HAP-1 (cell line): ENCODE results near the gene LIM2.

Experiments
- DNase-seq, 2 experiments: peaks; one replicate each; pipeline ENCODE4 v3.0.0-alpha.2; 2016 to 2020; ENCODE audit warnings: low spot score in 2 of 2
- H3K27me3 ChIP-seq: fragments of 250-450 bp; sonication (Bioruptor Pico); 2 replicates; pipeline ENCODE4 v1.5.1; 2020; ENCODE audit warnings: low read depth, mild to moderate bottlenecking, moderate library complexity
- H3K36me3 ChIP-seq: fragments of 250-450 bp; sonication (Bioruptor Pico); replicated peaks from 2 replicates; pipeline ENCODE4 v1.5.1; 2020; ENCODE audit warnings: mild to moderate bottlenecking
- H3K4me1 ChIP-seq: fragments of 250-450 bp; sonication (Bioruptor Pico); 2 replicates; pipeline ENCODE4 v1.5.1; 2020; ENCODE audit warnings: mild to moderate bottlenecking
- H3K4me3 ChIP-seq: fragments of 250-450 bp; sonication (Bioruptor Pico); 2 replicates; pipeline ENCODE4 v1.5.1; 2020; ENCODE audit warnings: mild to moderate bottlenecking, moderate library complexity
- H3K9me3 ChIP-seq: fragments of 250-450 bp; sonication (Bioruptor Pico); 2 replicates; pipeline ENCODE4 v1.5.1; 2020; ENCODE audit warnings: mild to moderate bottlenecking, moderate library complexity
- in situ Hi-C: fragments of 300-500 bp; cut with MboI; formaldehyde crosslinking; loops from 3 replicates; pipeline ENCODE4 v1.14.3; 2020; ENCODE audit warnings: low sequenced_read_pairs, inconsistent platforms, mixed read lengths

The LIM2 gene

GRCh38 chr19:51382004-51382403 is 5.8 kb downstream of the LIM2 start:
- in situ Hi-C loops: no loop called here
- H3K4me3 ChIP-seq: no peak overlapping the region
- H3K36me3 ChIP-seq: no peaks in the 10 kb centered on the region

DNA sequence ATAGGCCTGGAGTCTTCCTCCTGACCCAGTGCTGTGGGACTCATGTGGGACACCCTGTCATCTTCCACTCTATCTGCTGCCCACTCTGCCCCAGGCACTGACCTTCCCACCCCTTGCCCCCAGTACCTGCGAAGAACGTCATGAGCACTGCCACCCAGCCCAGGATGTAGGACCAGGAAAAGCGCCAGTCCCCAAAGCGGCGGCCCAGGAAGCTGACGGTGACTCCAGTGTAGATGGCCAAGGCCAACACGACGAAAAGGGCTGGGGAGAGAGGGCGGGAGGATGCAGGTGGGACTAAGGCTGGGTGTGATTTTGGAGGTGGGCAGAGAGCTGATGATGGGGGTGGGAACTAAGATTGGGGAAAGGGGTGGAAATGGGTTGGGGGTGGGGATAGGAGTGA is 7.4 kb downstream of the LIM2 start:
- Histone ChIP-seq H3K9me3 (no peaks in the 10 kb centered on the region), H3K36me3 (no peaks in the 10 kb centered on the region), H3K27me3 (no peaks in the 10 kb centered on the region), H3K4me3 (no peak overlapping the region), H3K4me1 (no peaks in the 10 kb centered on the region)
- no peak for DNase-seq
- in situ Hi-C loops: no loop called here

More at GRCh38 chr19:51382004-51382403, 5.8 kb downstream of the LIM2 start:
- no peaks in the 10 kb centered on the region for H3K4me1 ChIP-seq
- DNase-seq: no peak
- H3K9me3 ChIP-seq: no peaks in the 10 kb centered on the region
- no peaks in the 10 kb centered on the region for H3K27me3 ChIP-seq

GRCh38 chr19:51377422-51377821 is 10.4 kb downstream of the LIM2 start:
- no peaks in the 10 kb centered on the region for H3K27me3 ChIP-seq
- no peaks in the 10 kb centered on the region for H3K9me3 ChIP-seq
- DNase-seq: no peak
- no peaks in the 10 kb centered on the region for H3K4me1 ChIP-seq
- no peaks in the 10 kb centered on the region for H3K36me3 ChIP-seq
- no peak overlapping the region for H3K4me3 ChIP-seq
- in situ Hi-C loops: no loop called here

DNA sequence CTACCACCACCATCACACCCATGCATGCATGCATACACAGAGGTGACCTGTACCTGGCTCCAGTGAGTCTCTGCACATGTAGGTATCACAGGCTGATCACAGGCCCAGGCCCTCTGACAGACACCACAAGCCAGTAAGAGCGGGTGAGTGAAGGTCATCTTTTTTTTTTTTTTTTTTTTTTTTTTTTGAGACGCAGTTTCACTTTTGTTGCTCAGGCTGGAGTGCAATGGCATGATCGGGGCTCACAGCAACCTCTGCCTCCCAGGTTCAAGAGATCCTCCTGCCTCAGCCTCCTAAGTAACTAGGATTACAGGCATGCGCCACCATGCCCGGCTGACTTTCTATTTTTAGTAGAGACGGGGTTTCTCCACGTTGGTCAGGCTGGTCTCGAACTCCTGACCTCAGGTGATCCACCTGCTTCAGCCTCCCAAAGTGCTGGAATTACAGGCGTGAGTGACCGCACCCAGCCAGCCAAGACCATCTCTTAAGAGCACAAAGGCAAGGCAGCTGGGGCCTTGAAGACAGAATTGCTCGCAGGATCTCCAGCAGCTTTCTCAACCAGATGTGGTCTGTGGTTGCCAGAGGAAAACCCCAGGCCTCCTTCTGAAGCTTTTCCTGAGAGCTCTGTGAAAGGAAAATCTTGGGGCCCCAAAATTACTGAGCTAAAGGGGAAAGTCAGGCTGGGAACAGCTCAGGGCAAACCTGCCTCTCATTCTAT is 12.1 kb downstream of the LIM2 start:
- no peaks in the 10 kb centered on the region for H3K36me3 ChIP-seq
- H3K27me3 ChIP-seq: no peaks in the 10 kb centered on the region
- H3K4me1 ChIP-seq: no peaks in the 10 kb centered on the region
- no peak for DNase-seq
- H3K9me3 ChIP-seq: no peaks in the 10 kb centered on the region
- H3K4me3 ChIP-seq: no peak overlapping the region
- in situ Hi-C loops: no loop called here

- Histone ChIP-seq H3K4me1 (peaks cover 4% of the 10 kb centered on the region; the same call in 1 of the 2 replicates), H3K4me3 (no peak within 1 kb of the TSS), H3K9me3 (no peaks in the 10 kb centered on the region), H3K36me3 (no peaks in the 10 kb centered on the region), H3K27me3 (no peaks in the 10 kb centered on the region)
- in situ Hi-C loops: no loop called here
- no peak for DNase-seq
These were observed 14.9 kb downstream of the LIM2 start, which contains the start of gene NKG7 for GRCh38 chr19:51372649-51373504. NKG7 (minus strand) TSS chr19:51372654; CDS start chr19:51372535, 119 bp downstream.

DNA sequence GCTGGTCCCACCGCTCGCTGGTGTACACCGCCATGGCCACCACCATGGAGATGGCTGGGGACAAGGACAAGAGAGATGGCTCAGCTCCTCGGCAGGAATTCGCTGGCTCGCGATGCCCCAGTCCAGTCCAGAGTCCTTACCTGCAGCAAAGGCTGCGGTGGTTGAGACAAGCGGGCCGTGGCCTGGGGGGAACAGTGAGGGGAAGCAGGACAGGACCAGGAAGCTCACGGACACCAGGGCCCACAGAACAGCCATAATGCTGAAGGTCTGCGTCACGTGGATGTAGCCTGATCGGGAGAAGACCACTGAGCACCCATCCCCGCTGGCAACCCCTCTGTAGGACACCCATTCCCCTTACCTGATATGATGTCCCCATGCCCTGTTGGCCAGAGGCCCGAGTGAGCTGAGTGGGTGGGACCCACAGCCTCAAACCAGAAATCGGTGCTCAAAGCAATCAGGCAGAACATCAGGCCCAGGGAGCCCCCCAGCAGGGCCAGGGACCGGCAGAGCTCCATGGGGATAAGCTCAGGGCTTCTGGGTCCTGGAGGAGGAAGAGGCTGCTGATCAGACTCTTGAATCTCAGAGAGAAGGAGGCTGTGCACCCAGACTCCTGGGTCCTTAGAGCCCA is 15.6 kb downstream of the LIM2 start:
- Histone ChIP-seq H3K36me3 (no peaks in the 10 kb centered on the region), H3K27me3 (no peaks in the 10 kb centered on the region), H3K4me3 (no peak overlapping the region), H3K9me3 (no peaks in the 10 kb centered on the region), H3K4me1 (peaks cover 4% of the 10 kb centered on the region; the same call in 1 of the 2 replicates)
- DNase-seq: no peak
- in situ Hi-C loops: no loop called here

DNA sequence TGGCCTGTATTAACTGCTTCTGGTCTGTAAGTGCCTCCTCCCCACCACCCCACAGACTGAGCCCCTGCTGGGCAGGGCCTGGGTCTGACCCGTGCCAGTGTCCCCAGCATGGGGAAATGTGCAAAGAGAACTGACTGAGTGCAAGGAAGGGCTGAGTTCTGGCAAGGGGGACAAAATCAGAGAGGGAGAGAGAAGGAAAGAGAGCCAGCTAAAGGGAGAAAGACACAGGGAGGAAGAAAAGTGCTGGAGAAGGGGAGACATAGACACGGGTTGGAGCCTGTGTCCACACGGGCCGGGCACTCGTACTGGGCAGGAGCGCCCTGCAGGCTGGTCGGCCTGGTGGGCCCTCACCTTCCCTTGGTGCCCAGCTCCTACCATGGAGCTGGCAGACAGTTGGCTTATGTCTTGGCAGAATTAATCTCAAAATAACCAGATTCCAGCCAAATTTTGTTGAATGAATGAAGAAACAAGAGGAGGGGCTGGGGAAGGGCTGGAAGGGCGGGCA is 16.5 kb downstream of the LIM2 start:
- no peaks in the 10 kb centered on the region for H3K36me3 ChIP-seq
- DNase-seq: no peak
- no peaks in the 10 kb centered on the region for H3K27me3 ChIP-seq
- in situ Hi-C loops: no loop called here
- H3K4me3 ChIP-seq: no peak overlapping the region
- H3K4me1 ChIP-seq: peaks cover 4% of the 10 kb centered on the region; the same call in 1 of the 2 replicates
- no peaks in the 10 kb centered on the region for H3K9me3 ChIP-seq

- Histone ChIP-seq H3K27me3 (no peaks in the 10 kb centered on the region), H3K36me3 (no peaks in the 10 kb centered on the region), H3K9me3 (no peaks in the 10 kb centered on the region), H3K4me3 (no peak overlapping the region), H3K4me1 (peaks cover 4% of the 10 kb centered on the region; the same call in 1 of the 2 replicates)
- no peak for DNase-seq
- in situ Hi-C loops: no loop called here
These were observed 17.5 kb downstream of the LIM2 start for GRCh38 chr19:51370230-51370629.

DNA sequence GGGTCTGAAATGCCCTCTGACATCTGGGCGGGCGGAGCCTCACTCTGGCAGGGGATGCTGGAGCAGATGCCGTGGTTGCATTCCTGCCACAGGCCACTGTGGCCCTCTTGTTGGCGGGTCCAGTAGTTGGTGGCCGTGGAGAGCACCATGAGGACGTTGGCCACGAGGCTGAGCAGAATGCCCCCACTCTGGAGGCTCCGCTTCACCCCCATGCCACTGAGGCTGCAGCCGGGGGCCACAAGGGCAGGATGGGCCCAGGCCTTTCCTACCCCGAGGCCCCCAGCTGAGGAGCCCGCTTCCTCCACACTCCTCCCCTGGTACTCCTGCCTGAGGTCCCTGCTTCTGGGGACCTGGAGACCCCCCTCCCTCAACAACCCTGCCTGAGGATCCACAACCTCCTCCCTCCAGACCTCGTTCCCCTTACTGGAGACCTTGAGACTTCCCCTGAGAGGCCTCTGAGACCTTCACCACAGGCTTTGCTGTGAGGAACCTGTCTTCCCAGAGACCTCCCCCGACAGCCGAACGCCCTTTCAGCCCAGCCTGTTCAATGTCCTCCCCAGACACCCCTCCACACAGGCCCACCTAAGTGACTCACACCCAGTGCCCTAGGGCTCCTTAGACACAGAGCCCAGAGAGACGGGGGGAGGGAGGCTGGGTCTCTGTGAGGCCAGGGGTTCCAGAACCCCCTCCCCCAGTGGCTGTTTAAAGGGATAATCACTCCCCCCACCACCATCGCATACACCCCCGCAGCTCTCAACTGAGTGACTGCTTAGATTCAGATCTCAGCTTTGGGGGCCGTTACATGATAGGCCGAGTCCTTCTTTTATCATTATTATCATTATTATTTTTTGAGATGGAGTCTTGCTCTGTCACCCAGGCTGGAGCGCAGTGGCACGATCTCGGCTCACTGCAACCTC is 19.1 kb downstream of the LIM2 start, which contains the start of gene CLDND2:
TSS of gene CLDND2 (minus strand) at position 638 of the 917 bp plus-strand sequence. CDS start at position 212, 426 bp downstream.
- Histone ChIP-seq H3K36me3 (no peaks in the 10 kb centered on the region), H3K4me1 (peaks cover 4% of the 10 kb centered on the region; the same call in 1 of the 2 replicates), H3K4me3 (peak within 1 kb of the TSS; percentile 79), H3K27me3 (no peaks in the 10 kb centered on the region), H3K9me3 (no peaks in the 10 kb centered on the region)
- in situ Hi-C loops: no loop called here
- DNase-seq: no peak

DNA sequence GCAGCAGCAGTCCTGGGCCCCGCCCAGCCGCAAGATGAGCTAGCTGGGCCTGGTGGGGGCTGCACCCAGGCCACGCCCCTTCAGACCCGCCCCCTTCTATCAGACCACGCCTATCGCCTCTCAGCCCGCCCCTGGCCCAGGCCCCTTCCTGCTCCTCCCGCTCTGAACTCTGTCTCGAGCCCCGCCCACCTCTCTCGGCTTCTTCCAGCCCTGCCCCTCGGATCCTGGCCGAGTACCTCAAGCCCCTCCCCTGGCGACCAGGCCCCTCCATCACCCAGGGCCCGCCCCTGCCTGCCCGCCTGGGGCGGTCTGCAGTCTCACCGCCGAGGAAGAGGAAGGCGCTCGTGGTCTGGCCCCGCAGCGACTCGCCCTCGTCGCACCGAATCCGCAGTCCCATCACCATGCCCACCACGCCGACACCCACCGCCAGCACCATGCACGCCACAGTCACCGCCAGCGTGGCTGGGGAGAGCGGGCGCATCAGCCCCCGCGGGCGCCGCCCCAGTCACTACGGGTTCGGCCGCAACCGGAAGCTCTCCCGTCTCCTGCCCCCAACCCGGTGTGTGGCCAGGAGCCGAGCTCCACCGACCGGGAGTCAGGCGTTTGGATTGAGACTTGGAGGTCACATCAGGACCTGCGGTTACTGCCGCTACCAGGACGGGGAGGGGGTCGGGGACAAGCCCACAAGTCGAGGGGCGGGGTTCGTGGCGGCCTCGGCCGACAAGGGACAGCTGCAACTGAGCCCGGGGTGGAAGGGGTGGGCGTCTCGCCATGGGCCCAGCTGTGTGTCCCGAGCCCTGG is 20.0 kb downstream of the LIM2 start:
- in situ Hi-C loops: no loop called here
- Histone ChIP-seq H3K9me3 (no peaks in the 10 kb centered on the region), H3K4me1 (peaks cover 4% of the 10 kb centered on the region; the same call in 1 of the 2 replicates), H3K27me3 (no peaks in the 10 kb centered on the region), H3K36me3 (no peaks in the 10 kb centered on the region), H3K4me3 (peak overlapping the region; percentile 79)
- DNase-seq: peak; percentile 98 to 100

DNA sequence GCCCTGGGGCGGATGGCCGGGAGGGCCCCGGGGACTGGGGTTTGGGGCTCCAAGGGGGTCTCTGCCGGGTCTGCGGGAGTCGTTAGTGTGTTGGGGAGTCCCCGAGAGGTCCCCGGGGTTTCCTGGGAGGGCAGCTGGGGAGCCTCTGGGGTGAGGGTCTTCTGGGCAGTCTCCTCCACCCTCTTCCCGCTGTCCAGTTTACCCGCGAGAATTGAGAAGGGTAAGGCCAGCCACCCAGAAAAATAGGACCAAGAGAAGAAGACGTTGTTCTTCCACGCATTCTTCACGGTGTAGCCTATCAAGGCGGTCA is 20.6 kb downstream of the LIM2 start:
- in situ Hi-C loops: no loop called here
- Histone ChIP-seq H3K4me1 (peaks cover 4% of the 10 kb centered on the region; the same call in 1 of the 2 replicates), H3K36me3 (no peaks in the 10 kb centered on the region), H3K27me3 (no peaks in the 10 kb centered on the region), H3K4me3 (peak overlapping the region; percentile 79), H3K9me3 (no peaks in the 10 kb centered on the region)
- no peak for DNase-seq
